Sigmoid colon (tissue), 4 donors: ENCODE results near the gene ZNF708.
A peak's percentile ranks its signal among the peaks of the same experiment; 100 is the strongest.

Experiments
- CTCF ChIP-seq, 4 experiments: fragments of 450-650 bp in 3 of 4; fragments of 200-600 bp in 1 of 4; IDR thresholded peaks; one replicate each; pipeline ENCODE4 v1.5.1; 2016 to 2019; ENCODE audit warnings: antibody characterized with exemption in 4 of 4, mild to moderate bottlenecking in 3 of 4, moderate library complexity in 2 of 4
- POLR2A ChIP-seq, 2 donors: fragments of 450-650 bp; IDR thresholded peaks; one replicate each; pipeline ENCODE4 v1.6.1; 2016; ENCODE audit warnings: antibody characterized with exemption in 2 of 2, mild to moderate bottlenecking in 2 of 2, moderate library complexity in 2 of 2
- POLR2AphosphoS5 ChIP-seq, 4 donors: sonication (generic); formaldehyde crosslinking; IDR thresholded peaks; one replicate each; pipeline ENCODE4 v1.6.1; 2017; ENCODE audit warnings: antibody characterized with exemption in 4 of 4

- TF ChIP-seq CTCF (IDR thresholded peaks at IDR 0.05) (no peak), POLR2A (IDR thresholded peaks at IDR 0.05) (no peak), POLR2AphosphoS5 (IDR thresholded peaks at IDR 0.05) (peak; percentile 64 to 86 (median 76))
Observed at GRCh38 chr19:21314676-21315075, 14.5 kb downstream of the ZNF708 start.
